T-helper 2 cell treated with Interferon-gamma antibody and Interleukin-4, amounts not matched to agents 100 ng/mL and 5 ng/mL, for 36 hours (primary cell): ENCODE results near the gene SYT6. TPM values are rescaled to one million over a fixed set of nuclear protein-coding genes. Genes with fewer than 3 reads are reported as not detected.

Experiments used
- intact Hi-C: fragments of 100-400 bp; cut with micrococcal nuclease; formaldehyde crosslinking; loops from one replicate; pipeline ENCODE4 v1.15.1; 2023
- total RNA-seq: library from RNA; stranded (reverse); gene quantifications from 2 replicates; pipeline ENCODE4 v1.2.3, GENCODE V29; 2022

The SYT6 gene
- total RNA-seq, 1 donor from 2014 or later, result not detected

DNA sequence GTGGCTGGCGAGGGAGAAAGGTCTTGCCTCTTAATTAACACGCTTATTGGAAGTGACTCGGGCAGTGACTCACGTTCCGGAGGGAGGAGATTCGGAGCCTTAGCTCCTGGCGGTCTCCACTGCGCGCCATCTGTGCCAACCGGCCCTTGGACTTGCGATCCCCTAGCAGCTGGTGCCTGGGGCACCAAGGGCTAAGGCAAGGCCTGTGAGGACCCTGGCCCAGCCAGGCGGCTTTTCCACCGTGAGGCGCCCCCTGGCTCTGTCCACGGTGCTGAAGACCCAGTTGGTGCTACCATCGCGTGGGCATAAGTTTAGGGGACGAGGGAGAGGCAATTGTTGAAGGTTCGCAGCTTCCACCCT, 1.3 kb upstream of the SYT6 start:
- intact Hi-C loops, result no loop called here

- intact Hi-C loops, result no loop called here
Observed at GRCh38 chr1:114154146-114154962, 685 bp upstream of the SYT6 start.

DNA sequence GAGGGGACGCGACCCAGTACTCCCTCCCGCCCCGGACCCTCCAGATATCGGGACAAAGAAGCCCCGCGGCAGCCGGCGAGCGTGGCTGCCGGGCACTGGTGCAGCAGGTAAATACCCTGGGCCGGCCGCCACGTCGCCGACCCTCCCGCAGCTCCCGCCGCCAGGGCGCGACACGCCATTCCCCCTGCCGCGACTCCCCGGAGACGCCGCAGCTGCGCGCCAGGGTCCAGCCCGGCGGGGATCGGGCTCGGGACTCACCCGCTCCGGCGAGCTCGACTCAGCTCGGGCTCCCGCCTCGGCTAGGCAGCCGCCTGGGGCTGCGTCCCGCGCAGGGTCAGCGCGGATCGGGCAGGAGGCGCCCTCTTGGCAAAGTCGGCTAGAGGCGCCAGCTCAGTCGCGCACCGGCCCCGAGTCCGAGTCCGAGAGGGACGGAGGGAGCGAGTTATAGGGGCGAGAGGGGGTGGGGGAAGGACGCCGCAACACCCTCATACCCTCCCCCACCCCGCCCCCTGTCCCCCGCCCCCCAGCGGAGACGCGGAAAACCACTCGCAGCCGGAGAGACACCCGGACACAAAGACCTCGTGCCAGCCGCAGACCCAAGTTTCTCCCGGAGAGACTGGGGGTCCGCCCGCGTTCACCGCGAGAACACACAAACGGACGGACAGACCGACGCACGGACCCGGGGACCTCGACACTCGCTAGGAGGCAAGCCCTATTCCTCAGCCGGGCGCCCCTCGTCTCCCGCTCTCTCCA, 985 bp downstream of the SYT6 start:
- intact Hi-C loops, result no loop called here

- intact Hi-C loops, result no loop called here
Observed at GRCh38 chr1:114152089-114152507, 1.6 kb downstream of the SYT6 start.

DNA sequence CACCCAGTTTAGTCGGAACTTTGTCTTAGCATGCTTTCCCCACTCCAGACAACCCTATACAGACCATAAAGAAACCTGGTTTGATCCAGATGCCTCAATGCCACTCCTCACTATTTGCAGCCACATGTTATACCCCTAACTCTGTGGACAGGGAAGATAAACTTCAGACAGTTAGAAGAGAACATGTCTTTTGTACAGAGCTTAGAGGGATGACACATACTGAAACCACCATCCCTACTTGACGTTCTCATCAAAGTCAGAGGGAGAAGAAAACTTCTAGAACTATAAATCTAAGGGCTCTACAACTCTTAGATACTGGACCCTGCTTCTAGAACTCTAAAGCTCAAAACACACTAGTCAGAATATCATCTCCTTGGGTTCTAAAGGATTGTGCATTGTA, 3.7 kb downstream of the SYT6 start:
- intact Hi-C loops, result no loop called here

DNA sequence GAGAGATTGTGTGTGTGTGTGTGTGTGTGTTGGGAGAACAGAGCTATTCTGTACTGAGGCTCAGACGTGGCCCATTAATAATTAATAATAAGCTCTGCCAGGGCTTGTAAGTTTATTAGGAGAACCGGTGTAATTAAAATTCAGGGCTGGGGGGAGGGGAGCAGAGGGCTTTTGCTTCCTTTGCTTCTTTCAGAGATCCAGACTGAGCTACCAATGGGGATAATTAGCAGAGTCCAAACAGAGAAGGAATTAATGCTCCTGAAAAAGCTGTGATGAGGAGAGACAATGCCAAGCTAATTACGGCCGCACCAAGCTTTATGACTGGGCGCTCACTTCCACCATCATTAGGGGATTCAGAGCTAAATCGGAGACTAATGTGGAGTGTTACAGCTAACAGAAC, 4.5 kb downstream of the SYT6 start:
- intact Hi-C loops, result no loop called here

DNA sequence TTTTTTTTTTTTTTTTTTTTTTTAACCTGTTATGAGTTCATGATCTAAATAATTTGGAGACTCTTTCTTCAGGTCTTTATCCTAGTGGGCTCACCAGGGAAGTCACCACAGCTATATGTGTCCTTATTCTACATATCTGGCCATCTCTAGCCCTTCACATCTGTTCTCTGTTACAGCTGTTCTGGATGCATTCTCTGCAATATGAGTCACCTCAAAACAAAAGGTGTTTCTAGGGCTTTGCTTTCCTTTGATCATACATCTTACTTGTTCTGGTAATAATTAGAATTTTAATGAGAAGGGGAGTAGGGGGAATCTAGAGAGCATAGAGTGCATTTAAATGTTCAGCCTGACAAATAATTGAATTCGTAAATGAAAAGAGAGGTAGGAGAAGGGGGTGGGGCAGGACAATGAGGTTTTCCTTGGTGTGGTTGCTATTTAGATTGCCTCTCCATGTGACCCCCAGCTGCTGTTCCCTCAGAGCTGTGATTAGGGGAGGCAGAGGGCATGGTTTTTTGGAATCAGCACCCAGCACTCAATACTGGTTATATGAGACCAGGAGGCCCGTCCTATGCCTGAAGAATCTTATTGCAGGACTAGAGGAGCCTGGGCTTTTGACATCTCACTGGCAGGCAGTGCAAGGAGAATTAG, 8.0 kb downstream of the SYT6 start:
- intact Hi-C loops, result no loop called here

DNA sequence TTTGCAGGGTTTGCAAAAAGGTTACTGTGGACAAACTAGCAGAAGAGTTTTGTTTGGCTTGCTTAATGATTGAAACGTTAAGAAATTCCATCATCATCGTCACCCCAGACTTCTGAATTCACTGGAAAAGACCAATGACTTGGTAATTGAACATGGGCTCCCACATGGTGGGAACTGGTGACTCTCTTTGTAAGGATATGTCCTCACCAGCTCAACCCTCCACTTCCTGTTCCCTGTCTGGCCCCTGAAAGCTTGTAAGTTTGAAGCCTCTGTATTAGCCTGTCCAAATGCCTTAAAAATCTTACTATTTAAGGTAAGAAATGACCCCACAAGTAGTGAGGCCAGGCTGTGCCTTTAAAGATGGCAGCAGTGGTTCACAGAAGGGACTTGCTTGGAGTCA, 9.7 kb downstream of the SYT6 start:
- intact Hi-C loops, result no loop called here

DNA sequence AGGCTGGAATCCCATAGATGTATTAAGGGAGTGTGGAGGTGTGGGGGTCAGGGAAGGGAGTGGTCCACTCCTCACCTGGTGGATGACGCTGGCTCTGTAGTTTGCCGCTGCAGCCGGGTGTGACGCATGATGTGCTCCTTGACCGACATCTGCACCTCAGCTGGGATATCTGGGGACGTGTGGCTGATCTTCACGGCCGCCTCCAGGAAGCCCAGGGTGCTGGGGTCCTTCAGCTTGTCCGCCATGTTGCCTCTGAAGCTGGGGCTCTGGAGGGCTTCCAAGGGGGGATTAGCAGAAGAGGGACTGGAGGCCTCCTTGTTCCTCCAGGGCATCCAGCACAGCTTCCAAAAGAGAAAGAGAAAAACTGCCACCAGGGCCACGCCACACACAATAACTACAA, 14.1 kb downstream of the SYT6 start:
- intact Hi-C loops, result no loop called here

- intact Hi-C loops, result no loop called here
Observed at GRCh38 chr1:114137497-114137896, 16.2 kb downstream of the SYT6 start.

DNA sequence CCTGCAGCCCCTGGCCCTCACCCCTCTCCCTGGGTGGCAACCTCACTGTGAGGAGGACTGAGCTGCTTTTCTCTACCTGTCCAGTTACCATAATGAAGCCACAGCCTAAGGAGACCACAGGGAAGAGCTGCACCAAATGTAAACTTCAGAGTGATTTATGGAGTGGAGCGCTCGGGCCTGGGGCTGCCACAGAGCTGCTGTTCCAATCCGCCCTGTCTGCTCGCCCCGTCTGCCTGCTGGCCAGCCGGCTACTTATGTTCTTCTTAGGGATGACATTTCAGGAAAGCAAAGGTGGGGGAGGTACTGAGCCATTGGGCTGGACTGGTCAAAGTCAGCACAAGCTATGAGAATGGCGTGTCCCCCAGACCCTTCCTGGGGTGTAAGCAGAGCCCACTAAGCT, 17.9 kb downstream of the SYT6 start:
- intact Hi-C loops, result no loop called here

DNA sequence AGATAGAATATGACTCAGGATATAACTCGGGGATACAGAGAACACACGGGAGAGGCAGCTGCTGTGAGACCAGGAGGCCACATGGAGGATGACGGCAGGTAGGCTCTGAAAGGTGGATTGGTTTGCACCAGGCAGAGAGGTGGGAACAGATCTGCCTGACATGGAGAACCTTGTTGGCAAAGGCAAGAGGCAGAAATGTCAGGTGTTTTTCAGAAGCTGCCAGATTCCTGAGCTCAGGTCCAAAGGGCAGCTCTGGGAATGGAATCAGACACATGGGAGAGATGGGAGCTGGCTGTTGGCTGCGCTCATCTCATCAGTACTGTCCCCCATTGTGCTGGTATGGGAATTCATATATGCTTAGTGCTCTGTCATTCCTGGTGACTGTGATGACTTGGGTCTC, 19.2 kb downstream of the SYT6 start:
- intact Hi-C loops, result no loop called here

GRCh38 chr1:114133129-114133528, 20.5 kb downstream of the SYT6 start:
- intact Hi-C loops, result no loop called here

- intact Hi-C loops, result no loop called here
Observed at GRCh38 chr1:114131526-114132220, 22.0 kb downstream of the SYT6 start.

DNA sequence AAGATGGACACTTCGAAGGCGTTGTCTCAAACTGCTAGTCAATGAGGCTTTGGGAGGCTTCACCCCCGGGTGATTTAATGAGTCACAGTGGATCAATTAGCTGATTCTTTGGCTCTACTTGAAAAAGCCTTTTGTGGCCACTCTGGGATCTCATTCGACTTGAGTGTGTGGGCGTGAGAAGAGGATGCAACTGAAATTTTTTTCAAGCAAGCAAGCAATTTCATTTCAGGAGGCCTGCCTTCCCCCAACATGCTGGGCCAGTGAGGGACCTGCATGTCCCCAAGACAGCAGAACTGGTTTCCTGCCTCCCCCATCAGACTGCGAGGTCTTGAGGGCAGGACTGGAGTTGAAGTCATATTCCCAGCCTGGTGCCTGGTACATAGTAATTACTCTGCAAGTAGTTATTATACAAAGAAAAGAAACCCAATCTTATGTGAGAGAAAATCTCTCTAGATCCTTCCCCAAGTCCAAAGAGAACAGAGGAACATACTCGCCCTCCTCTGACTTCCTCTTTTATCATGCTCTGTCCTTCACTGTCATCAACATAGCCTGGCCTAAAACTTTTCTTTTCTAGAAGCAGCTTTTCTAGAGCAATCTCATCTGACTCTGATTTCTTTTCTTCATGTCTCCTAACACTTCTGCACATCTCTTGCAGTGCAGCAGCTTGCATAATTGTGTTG, 22.7 kb downstream of the SYT6 start:
- intact Hi-C loops, result no loop called here

GRCh38 chr1:114130213-114130612, 23.5 kb downstream of the SYT6 start:
- intact Hi-C loops, result no loop called here

- intact Hi-C loops, result no loop called here
Observed at GRCh38 chr1:114128293-114128692, 25.4 kb downstream of the SYT6 start.

DNA sequence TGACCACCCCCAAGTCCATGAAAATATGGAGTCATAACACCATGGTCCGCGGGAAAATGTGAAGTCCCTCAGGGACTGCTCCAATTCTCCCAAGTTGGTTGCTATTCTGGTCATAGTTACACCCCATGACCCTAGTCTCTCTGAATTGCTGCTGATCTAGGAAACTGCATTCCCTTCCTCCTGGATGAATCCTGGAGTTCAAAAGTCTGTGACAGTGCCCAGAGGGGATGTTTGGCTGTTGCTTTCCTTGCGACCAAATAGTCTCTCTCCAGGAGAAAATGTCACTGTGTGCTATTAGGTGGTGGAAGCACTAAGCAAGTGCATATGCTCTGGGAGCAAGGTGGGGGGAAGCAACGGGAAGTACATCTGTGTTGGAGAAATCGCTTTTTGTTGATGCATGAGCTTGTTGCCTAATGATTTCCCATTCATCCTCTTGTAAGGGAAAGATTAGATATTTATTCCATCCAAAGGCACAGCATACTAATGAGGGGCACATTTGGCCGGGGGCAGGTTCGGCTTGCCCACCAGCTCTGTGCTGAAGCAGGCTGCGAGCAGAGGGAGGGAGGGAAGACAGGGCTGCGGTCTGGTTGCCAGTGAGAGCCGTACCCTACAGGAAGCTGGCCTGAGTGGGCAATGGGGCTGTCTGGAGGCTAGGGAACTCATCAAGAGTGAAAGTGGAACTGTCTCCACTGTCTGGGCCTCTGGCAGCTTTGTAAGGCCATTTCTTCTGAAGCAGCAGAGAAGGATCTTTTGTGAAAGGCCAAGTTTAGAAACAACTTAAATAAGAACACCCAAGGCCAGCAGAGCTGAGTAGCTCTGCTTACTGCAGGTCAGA, 27.2 kb downstream of the SYT6 start:
- intact Hi-C loops, result no loop called here

- intact Hi-C loops, result no loop called here
Observed at GRCh38 chr1:114124644-114125043, 29.0 kb downstream of the SYT6 start.

DNA sequence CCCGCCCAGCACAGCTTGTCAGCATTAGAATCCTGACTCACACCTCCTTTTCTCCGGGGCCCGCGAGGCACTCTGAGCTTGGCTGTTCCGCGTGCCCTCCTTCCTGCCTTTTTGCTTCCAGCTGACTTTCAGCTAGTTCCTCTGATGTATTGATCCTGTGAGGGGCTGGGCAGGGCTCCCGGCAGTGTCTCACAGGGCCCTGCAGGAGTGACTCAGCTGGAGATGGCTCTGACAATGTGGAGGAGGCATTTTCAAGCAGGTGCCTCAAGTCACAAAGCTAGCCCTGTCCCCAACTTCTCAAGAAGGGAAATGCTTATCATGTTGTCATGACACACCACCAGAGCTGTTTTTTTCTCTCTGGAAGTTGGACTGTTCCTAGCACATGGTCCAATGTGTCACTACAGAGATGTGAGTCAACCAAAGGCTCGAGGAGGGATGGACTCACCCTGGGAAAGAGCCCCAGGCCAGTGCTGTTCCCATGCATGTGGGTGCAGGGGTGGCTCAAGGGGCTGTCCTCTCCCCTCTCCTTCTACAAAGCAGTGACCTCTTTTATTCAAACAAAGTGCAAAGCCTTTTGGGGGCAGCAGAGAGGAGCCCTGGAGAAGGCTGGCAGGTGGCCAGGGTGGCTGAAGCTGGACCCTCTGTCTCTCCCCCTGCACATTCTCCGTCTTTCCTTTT, 30.6 kb downstream of the SYT6 start:
- intact Hi-C loops, result no loop called here
